OCI-LY1 (cell line): ENCODE measurements around the gene STX2.
A peak's percentile ranks its signal among the peaks of the same experiment; 100 is the strongest.

ENCODE experiments used
- H2AFZ ChIP-seq: fragments of 200-600 bp; sonication (generic), shearing (Covaris generic); 2 replicates; pipeline ENCODE4 v1.6.0; 2014; ENCODE audit warnings: antibody characterized with exemption, mild to moderate bottlenecking, low read length
- H3F3A ChIP-seq: fragments of 200-600 bp; sonication (generic), shearing (Covaris generic); 2 replicates; pipeline ENCODE4 v1.6.0; 2014; ENCODE audit warnings: mild to moderate bottlenecking, antibody characterized with exemption, low read length, moderate library complexity; ENCODE audit not compliant: insufficient read depth
- H3K27ac ChIP-seq: fragments of 200-600 bp; sonication (generic); 2 replicates; pipeline ENCODE4 v1.5.1; 2014; ENCODE audit warnings: low read length, mixed run types, mild to moderate bottlenecking, low read depth; ENCODE audit not compliant: poor library complexity, severe bottlenecking
- H3K27me3 ChIP-seq: fragments of 200-600 bp; sonication (generic); 2 replicates; pipeline ENCODE4 v1.6.0; 2014; ENCODE audit warnings: antibody characterized with exemption, mild to moderate bottlenecking, low read length, moderate library complexity; ENCODE audit not compliant: insufficient read depth
- H3K36me3 ChIP-seq: fragments of 200-600 bp; sonication (generic); 2 replicates; pipeline ENCODE4 v1.6.1; 2014; ENCODE audit warnings: mild to moderate bottlenecking, antibody characterized with exemption, low read length, moderate library complexity, mixed read lengths; ENCODE audit not compliant: insufficient read depth
- H3K4me1 ChIP-seq: fragments of 200-600 bp; sonication (generic); 2 replicates; pipeline ENCODE4 v1.5.1; 2014; ENCODE audit warnings: mild to moderate bottlenecking, low read length, moderate library complexity; ENCODE audit not compliant: insufficient read depth, severe bottlenecking
- H3K4me2 ChIP-seq: fragments of 200-600 bp; sonication (generic), shearing (Covaris generic); 2 replicates; pipeline ENCODE4 v1.6.1; 2014; ENCODE audit warnings: low read length
- H3K4me3 ChIP-seq: fragments of 200-600 bp; sonication (generic); 2 replicates; pipeline ENCODE4 v1.5.1; 2014; ENCODE audit warnings: low read length, low read depth, mild to moderate bottlenecking, mixed read lengths; ENCODE audit not compliant: poor library complexity, severe bottlenecking
- H3K79me2 ChIP-seq: fragments of 200-600 bp; shearing (Covaris generic); 2 replicates; pipeline ENCODE4 v1.6.1; 2016; ENCODE audit warnings: mixed run types, low read length, mixed read lengths; ENCODE audit not compliant: insufficient read depth
- H3K9ac ChIP-seq: fragments of 200-600 bp; sonication (generic), shearing (Covaris generic); 2 replicates; pipeline ENCODE4 v1.6.1; 2014; ENCODE audit warnings: mild to moderate bottlenecking, low read length, mixed read lengths
- H3K9me2 ChIP-seq: fragments of 200-600 bp; sonication (generic), shearing (Covaris generic); 2 replicates; pipeline ENCODE4 v1.6.1; 2014; ENCODE audit warnings: low read depth, mild to moderate bottlenecking, low read length, mixed read lengths
- H3K9me3 ChIP-seq: fragments of 200-600 bp; shearing (Covaris generic); 2 replicates; pipeline ENCODE4 v1.6.1; 2014; ENCODE audit warnings: low read length, mixed read lengths
- H4K20me1 ChIP-seq: fragments of 200-600 bp; sonication (generic), shearing (Covaris generic); 2 replicates; pipeline ENCODE4 v1.6.0; 2016; ENCODE audit warnings: mild to moderate bottlenecking, low read length; ENCODE audit not compliant: insufficient read depth
- EZH2 ChIP-seq: fragments of 200-600 bp; sonication (generic), shearing (Covaris generic); IDR thresholded peaks from 2 replicates; pipeline ENCODE4 v1.8.0; 2017; ENCODE audit warnings: borderline replicate concordance, mixed run types, mild to moderate bottlenecking, antibody characterized with exemption, low read length, moderate library complexity, mixed read lengths
- TF ChIP-seq, protein P1 (sequence below): fragments of 200-600 bp; sonication (generic), shearing (Covaris generic); IDR thresholded peaks from 2 replicates; pipeline ENCODE4 v1.5.1; 2017; ENCODE audit warnings: mild to moderate bottlenecking, antibody characterized with exemption, low read length, moderate library complexity, mixed read lengths

Gene STX2

DNA sequence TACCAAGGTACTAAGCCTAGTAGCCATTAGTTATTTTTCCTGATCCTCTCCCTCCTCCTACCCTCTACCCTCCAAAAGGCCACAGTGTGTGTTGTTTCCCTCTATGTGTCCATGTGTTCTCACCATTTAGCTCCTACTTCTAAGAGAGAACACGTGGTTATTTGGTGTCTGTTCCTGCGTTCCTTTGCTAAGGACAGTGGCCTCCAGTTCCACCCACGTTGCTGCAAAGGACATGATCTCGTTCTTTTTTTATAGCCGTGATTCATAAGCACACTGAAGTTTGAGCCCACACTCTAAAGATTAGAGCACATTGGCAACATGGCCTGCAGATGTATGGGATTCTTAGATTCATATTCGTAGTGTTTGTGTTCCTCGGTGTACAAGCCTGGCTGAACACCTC, 8.1 kb upstream of the STX2 start:
- Histone ChIP-seq H3K9me3 (no peaks in the 10 kb centered on the region), H3K9me2 (no peaks in the 10 kb centered on the region), H2AFZ (no peak overlapping the region), H3K27me3 (no peaks in the 10 kb centered on the region), H3F3A (no peaks in the 10 kb centered on the region), H3K27ac (no peak overlapping the region), H3K4me1 (no peaks in the 10 kb centered on the region), H3K9ac (no peak overlapping the region), H3K4me2 (no peak overlapping the region), H3K79me2 (no peaks in the 10 kb centered on the region), H4K20me1 (no peaks in the 10 kb centered on the region), H3K36me3 (no peaks in the 10 kb centered on the region; the same call in 1 of the 2 replicates), H3K4me3 (no peak overlapping the region)
- TF ChIP-seq, protein P1, sequence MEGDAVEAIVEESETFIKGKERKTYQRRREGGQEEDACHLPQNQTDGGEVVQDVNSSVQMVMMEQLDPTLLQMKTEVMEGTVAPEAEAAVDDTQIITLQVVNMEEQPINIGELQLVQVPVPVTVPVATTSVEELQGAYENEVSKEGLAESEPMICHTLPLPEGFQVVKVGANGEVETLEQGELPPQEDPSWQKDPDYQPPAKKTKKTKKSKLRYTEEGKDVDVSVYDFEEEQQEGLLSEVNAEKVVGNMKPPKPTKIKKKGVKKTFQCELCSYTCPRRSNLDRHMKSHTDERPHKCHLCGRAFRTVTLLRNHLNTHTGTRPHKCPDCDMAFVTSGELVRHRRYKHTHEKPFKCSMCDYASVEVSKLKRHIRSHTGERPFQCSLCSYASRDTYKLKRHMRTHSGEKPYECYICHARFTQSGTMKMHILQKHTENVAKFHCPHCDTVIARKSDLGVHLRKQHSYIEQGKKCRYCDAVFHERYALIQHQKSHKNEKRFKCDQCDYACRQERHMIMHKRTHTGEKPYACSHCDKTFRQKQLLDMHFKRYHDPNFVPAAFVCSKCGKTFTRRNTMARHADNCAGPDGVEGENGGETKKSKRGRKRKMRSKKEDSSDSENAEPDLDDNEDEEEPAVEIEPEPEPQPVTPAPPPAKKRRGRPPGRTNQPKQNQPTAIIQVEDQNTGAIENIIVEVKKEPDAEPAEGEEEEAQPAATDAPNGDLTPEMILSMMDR: no peak
- no peak for TF ChIP-seq EZH2

DNA sequence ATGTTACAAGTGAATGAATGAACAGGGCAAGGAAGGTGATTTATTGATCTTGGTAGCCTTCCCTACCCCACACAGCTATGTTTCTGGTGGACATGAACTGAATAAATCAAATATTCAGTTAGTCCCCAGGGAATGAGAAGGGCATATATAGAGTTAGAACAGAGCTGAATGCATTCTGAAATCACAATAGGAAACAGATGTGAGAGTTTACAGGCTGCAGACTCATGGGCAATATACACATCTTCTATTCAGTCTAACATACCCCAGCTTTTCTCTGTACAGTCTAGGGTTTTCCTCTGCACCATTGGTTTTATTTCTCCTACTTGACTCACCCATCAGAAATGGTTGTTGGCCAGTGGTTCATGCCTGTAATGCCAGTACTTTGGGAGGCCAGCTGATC, 7.3 kb upstream of the STX2 start:
- Histone ChIP-seq H4K20me1 (no peaks in the 10 kb centered on the region), H3K9ac (no peak overlapping the region), H3K9me3 (no peaks in the 10 kb centered on the region), H3K79me2 (no peaks in the 10 kb centered on the region), H3K9me2 (no peaks in the 10 kb centered on the region), H3K4me2 (no peak overlapping the region), H3K4me1 (no peaks in the 10 kb centered on the region), H3K27me3 (no peaks in the 10 kb centered on the region), H3K4me3 (no peak overlapping the region), H3K36me3 (no peaks in the 10 kb centered on the region; the same call in 1 of the 2 replicates), H2AFZ (no peak overlapping the region), H3K27ac (no peak overlapping the region), H3F3A (no peaks in the 10 kb centered on the region)
- TF ChIP-seq, protein P1: no peak
- no peak for TF ChIP-seq EZH2

DNA sequence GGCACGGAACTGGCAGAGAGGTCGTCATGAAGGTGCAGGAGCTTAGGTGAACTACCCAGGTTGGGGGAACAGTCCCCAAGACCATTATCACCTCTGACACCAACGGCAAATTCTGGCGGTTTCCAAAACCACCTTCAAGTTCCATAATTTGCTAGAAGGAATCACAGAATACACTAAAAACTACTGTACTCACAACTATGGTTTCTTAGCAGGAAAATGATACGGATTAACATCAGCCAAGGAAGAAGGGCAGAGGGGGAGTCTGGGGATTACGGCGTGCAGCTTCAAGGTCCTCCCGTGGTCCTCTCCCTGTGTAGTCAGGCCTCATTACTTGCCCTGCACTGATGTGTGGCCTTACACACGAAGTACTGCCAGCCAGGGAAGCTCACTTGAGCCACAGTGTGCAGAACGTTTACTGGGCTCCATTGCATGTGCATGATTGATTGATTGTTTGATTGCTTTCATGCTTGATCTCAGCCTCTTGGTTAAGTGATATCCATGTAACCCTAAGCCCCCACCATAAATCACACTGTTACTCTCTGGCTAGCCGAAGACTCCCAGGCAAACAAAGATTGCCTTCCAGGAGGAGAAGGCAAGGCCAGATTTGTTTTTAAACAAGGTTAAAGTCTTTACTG, 837 bp upstream of the STX2 start:
- peak overlapping the region; percentile 34; the same call in 1 of the 2 replicates for H3K9ac ChIP-seq
- H3K36me3 ChIP-seq: no peaks in the 10 kb centered on the region; the same call in 1 of the 2 replicates
- H3K9me3 ChIP-seq: no peaks in the 10 kb centered on the region
- H3K4me2 ChIP-seq: peak overlapping the region; percentile 80
- peaks cover 35% of the 10 kb centered on the region for H3K4me1 ChIP-seq
- no peaks in the 10 kb centered on the region for H3K27me3 ChIP-seq
- H3K79me2 ChIP-seq: 0 out of 2 replicates have a peak, but pooled peaks cover 4% of the 10 kb centered on the region
- H3K4me3 ChIP-seq: peak overlapping the region; percentile 53
- no peaks in the 10 kb centered on the region for H3F3A ChIP-seq
- peak overlapping the region; percentile 43 for H2AFZ ChIP-seq
- no peak overlapping the region for H3K27ac ChIP-seq
- TF ChIP-seq, protein P1: no peak
- TF ChIP-seq EZH2: no peak
- no peaks in the 10 kb centered on the region for H4K20me1 ChIP-seq
- H3K9me2 ChIP-seq: no peaks in the 10 kb centered on the region
